Measurements from ENCODE around the gene EHBP1.

The EHBP1 gene

GRCh38 chr2:62785216-62785615 lies 79.7 kb downstream of the EHBP1 start:
- no peak for DNase-seq

DNA sequence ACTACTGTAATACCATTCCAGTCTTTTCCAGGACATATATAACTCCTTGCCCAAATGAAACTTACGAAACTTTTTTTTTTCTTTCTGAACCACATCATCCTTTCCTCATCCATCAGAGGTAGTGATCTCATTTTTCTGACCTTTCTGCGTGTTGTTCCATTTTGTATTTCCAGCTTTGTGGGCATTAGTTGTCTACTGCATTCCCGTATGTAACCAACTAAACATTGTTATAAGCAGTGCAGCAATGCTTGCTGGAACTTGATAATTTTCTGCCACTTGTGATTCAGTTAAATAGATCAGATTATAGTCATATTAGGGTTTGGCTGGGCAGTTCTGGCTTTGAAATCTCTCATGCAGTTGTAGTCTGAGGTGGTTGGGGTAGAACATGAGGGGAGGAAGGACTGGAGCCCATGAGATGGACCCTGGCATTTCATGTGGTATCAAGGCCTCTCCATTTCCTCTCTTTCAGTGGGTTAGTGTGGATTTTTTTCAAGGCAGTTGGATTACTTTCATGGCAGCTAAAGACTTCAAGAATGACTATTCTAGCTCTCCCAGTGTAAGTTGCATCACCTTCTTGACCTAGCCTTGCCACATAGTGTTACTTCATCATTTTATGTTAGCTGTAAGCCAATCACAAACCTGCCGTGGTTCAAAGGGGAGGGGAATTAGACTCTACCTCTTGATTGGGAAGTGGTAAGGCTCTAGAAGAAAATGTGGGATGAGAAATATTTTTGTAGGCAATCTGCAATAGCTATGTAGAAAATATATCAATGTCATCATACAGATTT lies 80.5 kb downstream of the EHBP1 start:
- DNase-seq = no peak

- DNase-seq = peak in 1 of 2 experiments; percentile 59
These were observed 81.9 kb downstream of the EHBP1 start for GRCh38 chr2:62787386-62787785.

DNA sequence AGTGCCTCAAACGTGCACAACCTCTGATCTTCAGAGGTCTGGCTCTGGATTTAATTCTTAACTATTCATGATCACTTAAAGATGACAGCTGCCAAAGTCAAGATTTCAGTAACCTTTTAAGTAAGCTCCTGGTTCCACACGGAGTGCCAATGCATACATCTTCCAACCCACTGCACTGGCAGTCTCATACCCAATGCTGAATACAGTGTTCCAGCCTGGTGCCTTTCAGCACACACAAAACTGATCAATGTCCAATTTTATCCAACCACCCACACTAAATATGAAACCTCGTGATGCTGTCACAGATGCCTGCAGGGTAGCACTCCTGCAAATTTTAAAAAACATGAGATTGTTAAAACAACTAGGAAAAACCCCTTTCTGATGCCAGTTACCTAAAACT lies 84.0 kb downstream of the EHBP1 start:
- DNase-seq = no peak

GRCh38 chr2:62789918-62790317 lies 84.4 kb downstream of the EHBP1 start:
- no peak for DNase-seq

DNA sequence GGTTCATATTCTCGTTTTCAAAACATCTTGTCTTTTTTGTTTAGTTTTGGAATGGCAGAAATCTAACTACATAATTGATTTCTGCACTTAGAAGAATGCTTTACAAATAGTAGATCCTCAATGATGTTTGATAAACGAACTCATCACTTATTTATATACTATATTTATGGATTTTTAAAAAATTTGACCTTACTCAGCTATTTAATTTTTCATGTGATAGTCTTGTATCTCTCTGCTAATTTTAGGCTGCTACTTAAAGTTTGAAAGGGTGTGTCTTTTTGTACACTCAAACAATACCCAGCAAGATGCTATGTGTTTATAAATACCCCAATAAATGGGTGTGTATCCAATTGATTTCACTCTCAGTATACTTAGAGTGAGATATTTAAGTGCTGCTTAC lies 86.9 kb downstream of the EHBP1 start:
- no peak for DNase-seq

- DNase-seq = no peak
These were observed 87.7 kb downstream of the EHBP1 start for GRCh38 chr2:62793213-62793612.

GRCh38 chr2:62794791-62795190 lies 89.3 kb downstream of the EHBP1 start:
- DNase-seq = no peak

DNA sequence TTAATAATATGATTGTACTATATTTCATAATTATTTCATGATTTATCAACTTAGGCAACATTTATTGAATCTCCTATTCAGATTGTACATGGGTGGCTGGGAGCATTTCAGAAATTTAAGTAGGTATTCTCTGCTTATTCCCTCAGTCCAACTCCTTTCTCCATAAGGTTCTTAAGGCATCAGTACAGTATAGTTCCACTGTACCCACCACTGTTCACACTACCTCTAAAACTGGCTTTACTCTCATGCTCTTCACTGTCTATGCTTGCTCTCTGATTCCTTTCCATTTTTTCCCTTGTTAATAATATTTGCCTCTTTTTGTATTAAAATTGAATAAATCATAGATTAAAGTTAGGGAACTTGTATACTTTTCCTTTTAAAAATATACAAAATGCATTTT lies 89.8 kb downstream of the EHBP1 start:
- no peak for DNase-seq

DNA sequence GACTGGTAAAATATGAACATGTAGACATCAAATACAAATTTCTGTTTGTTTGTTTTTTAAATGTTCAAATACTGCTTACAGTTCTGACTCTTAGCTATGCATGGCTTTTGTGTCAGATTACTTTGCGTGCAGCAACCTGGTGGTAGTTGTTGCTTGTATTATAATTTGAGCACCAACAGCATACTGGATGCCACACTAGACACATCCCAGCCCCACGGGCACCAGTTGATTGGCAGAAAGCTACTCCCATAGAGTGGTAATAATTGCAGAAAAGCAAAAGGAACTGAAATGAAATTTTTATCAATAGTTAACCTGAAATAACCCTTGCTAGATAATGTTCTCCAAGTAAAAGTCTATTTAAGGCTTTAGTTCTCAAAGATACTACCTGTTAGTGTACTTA lies 91.6 kb downstream of the EHBP1 start:
- DNase-seq = no peak

DNA sequence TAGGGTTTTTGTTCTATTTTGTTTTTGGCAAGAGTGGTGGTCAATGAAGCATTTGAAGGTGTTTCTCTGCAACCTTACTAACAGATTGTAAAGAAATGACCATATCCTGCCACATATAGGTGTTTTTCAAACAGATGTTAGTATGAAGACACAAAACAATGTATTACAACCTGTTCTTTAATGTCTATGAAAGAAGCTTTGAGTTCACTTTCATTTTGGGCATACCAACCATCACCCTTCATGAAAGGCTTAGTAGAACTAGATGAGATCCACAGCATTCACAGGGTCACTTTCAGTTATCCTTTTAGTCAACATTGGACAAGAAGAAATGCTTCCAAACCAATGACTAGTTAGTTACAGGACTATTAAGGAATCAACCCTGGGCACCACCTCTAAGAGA lies 95.1 kb downstream of the EHBP1 start:
- no peak for DNase-seq

- DNase-seq = no peak
These were observed 95.6 kb downstream of the EHBP1 start for GRCh38 chr2:62801110-62801509.

GRCh38 chr2:62801814-62802523 lies 96.5 kb downstream of the EHBP1 start:
- DNase-seq = peak in 1 of 2 experiments; percentile 23

DNA sequence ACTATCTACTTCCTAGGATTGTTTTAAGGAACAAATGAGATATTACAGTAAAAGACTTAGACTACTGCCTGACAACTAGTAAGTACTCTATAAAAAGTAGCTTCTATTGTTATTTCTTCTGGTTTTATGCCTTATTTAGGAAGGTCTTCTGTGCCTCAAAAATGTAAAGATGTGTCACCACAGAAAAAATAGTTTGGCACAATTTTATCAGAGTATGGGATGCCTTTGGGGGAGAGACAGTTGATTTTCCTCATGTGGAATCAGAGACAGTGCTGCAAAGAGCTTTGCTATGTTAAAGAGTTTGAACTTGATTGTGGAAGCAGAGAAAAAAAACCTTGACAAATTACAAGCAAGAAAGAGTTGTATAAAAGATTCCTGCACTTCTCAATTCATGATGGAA lies 98.4 kb downstream of the EHBP1 start:
- no peak for DNase-seq

DNA sequence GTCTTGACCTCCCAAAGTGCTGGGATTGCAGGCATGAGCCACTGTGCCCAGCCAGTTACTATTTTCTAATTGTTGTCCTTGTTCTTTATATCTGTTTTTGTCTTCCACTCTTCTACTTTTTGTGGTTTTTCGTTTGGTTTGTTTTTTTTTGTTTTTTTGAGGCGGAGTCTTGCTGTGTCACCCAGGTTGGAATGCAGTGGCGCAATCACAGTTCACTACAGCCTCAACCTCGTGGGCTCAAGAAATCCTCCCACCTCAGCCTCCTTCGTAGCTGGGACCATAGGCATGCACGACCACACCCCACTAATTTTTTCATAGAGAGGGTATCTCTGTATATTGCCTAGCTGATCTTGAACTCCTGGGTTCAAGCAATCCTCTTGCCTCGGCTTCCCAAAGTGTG lies 100.7 kb downstream of the EHBP1 start:
- no peak for DNase-seq

GRCh38 chr2:62808554-62808953 lies 103.0 kb downstream of the EHBP1 start:
- DNase-seq = no peak

DNA sequence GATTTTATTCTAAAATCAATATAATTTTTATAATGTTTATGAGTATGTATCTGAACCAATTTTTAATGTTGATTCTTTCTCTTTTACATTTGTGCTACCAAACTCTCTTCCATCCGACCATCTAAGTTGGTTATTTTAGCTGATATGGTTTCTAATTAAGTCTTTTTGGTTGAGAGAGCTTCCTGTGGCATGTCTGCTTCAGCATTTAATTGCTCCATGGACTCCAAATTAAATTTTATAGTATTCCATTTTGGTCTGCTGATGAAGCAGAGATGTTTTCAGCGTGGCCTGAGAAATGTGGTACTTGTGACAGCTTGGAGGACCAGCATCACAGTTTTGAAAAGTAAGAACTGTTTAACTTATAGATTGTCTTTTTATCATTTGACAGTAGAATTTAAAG lies 105.6 kb downstream of the EHBP1 start:
- no peak for DNase-seq

DNA sequence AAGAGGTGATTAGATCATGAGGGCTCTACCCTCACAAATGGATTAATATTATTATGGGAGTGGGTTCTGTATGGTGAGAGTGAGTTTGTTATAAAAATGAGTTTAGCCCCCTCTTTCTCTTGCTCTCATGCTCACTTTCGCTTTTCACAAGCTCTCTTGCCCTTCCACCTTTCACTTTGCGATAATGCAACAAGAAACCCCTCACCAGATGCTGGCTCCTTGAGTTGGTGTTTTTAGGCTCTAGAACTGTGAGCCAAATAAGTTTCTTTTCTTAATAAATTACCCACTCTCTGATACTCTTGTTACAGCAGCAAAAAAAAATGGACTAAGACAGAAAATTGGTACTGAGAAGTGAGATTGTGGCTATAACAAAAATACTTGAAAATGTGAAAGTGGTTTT lies 106.5 kb downstream of the EHBP1 start:
- no peak for DNase-seq

GRCh38 chr2:62812921-62813825 lies 107.7 kb downstream of the EHBP1 start:
- DNase-seq = no peak

- no peak for DNase-seq
These were observed 108.6 kb downstream of the EHBP1 start for GRCh38 chr2:62814123-62814522.

- no peak for DNase-seq
These were observed 111.8 kb downstream of the EHBP1 start for GRCh38 chr2:62817348-62817747.

DNA sequence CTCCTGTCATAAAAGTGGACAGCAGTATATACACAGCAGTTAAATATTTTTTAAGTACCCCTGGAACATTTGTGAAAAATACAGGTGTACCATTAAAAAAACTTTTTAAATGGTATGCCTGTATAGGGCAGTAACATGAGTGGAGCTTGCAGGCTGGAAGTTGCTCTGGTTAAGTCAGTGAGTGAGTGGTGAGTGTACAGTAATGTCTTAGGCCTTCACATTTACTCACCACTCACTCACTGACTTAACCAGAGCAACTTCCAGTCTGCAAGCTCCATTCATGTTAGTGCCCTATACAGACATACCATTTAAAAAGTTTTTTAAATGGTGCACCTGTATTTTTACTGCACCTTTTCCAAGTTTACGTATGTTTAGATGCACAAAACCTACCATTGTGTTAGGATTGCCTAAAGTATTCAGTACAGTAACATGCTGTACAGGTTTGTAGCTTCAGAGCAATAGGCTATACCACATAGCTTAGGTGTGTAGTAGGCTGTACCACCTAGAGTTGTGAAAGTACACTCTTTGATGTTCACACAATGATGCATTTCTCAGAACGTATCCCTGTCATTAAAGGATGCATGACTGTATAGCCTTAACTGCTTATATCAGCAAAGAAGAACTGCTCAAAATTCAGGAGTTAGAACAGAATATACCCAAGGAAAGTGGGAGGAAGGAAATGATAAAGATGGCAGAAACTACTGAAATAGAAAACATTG lies 112.6 kb downstream of the EHBP1 start:
- DNase-seq = no peak

- DNase-seq = no peak
These were observed 117.0 kb downstream of the EHBP1 start for GRCh38 chr2:62822549-62822948.
